Activated gamma-delta T cell treated with anti-CD3 and anti-CD28 coated beads, Interleukin-2, amount 50 U/mL, for 16 hours (primary cell): Measurements from ENCODE around the gene ZNF341.
"Not testable (repeated sequence)": the region's sequence is repeated elsewhere in the genome, so short reads cannot be mapped to it uniquely, and the experiment has no call there.

Experiments
- DNase-seq: peaks from one replicate; pipeline ENCODE4 v3.0.0-alpha.2; 2020; ENCODE audit warnings: low read depth

Gene ZNF341

DNA sequence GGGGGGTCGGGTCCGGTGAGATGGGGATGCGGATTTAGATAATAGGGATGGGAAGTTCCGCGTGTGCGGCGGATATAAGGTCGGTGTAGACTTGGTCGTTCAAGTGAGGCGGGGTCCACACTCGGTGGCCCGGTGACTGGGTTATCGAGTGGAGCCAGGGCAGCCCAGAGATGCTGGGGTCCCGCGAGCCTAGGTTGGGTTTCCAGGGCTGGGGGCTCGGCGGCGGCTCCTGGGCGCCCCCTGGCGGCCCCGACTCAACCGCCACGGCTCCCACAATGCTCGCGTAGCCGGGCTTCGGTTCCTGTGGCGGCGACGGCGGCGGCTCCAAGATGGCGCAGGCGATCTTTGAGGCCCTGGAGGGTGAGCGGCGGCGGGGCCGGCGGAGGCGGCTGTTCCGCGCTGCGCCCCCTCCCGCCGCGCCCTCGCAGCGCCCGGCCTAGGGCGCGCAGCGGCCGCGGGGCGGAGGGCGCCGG is at the start of gene ZNF341:
Gene ZNF341 (plus strand): TSS at position 304 of the 473 bp plus-strand sequence. CDS start 26 bp downstream, at position 330.
- DNase-seq = peak; percentile 80

DNA sequence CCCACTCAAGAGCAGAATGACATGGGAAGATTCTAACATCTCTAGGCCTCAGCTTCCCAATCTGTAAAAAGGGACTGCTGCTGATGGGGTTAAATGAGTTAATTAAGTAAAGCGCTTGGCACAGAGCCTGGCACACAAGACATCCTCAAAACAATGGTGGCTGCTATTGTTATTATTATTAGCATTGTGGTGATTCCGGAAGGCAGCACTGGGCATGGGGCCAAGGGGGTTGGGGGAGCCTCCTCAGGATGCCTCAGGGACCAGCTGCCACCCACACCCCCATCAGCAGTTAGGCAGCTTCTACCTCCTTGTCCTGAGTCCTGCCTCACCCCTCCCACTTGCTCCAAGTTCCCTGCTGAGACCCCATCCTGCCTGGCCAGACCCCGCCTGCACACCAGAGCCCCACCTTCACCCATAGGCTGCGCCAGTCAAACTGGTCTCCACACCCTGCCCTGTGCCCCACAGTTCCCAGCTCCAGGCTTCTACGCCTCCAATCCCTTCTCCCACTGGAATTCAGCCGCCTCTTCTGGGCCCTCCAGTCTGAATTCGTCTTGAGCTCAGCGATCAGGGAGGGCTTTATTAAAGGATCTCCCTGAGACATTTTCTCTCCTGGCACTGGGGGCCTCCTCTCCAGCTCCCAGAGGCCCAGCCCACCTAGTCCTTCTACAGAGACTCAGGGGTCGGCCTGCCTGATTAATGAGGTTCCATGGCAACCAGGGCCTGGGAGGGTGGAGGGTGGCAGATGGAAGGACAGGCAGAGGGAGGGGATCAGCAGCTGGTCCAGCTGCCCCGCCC is 47.1 kb upstream of the ZNF341 start:
- no peak for DNase-seq

DNA sequence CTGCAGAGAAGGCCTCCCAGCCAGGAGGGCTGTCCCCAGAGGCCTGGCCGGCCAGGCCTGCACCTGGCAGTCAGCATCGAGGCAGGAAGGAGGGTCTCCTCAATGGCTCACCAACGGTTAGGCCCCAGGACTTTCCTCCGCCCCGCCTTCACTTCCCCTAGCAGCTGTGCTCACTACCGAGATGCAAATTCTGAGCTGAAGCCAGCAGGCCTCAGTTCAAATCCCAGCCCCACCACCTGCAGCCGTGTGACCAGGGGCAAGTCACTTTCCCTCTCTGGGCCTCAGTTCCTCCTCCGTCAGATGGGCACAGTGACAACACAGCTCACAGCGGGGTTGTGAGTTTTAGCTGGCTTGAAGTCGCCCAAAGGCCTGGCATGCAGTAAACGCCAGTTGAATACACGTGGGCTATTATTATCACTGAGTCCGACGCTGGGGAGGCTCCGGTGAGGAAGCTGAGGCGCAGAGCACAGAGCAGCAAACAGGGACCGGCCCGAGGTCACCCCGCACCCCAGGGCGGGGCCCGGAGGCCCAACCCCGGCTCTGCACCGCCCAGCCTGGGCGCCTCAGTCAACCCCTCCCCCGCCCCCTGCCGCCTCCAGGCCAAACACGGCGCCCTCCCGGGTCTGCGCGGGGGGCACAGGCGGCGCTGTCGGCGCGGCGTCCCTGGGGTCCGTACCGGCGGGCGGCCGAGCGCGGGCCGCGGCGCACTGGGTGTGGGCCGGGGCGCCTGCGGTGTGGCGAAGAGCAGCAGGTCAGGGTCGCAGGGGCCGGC is 46.3 kb upstream of the ZNF341 start:
- no peak for DNase-seq

GRCh38 chr20:33686100-33686983 is 45.5 kb upstream of the ZNF341 start, which contains the start of gene E2F1:
Gene E2F1, minus strand, starts transcription at chr20:33686385. Its CDS starts 121 bp downstream, at chr20:33686264.
- peak; percentile 91 for DNase-seq

- no peak for DNase-seq
Observed at GRCh38 chr20:33686984-33687366, 44.8 kb upstream of the ZNF341 start.

DNA sequence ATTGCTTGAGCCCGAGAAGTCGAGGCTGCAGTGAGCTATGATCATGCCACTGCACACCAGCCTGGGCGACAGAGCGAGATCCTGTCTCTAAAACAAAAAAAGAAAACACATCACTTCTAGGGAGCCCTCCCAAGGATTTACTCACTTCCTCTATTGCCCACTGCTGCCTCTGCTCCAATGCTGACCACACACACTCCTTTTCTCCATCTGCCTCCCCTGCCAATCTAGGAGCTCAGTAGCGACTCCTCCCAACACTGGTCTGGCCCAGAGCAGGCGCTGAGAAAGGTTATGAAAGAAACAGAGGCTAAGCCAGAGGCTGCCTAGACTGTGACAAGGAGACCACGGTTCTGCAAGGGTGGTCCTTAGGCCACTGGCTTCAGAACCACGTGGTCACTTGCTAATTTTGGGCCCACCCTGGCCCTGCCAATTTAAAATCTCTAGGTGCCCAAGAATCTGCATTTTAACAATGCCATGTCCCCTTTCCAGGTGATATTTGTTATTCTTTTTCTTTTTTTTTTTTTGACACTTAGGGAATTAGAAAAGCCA is 44.4 kb upstream of the ZNF341 start:
- no peak for DNase-seq

DNA sequence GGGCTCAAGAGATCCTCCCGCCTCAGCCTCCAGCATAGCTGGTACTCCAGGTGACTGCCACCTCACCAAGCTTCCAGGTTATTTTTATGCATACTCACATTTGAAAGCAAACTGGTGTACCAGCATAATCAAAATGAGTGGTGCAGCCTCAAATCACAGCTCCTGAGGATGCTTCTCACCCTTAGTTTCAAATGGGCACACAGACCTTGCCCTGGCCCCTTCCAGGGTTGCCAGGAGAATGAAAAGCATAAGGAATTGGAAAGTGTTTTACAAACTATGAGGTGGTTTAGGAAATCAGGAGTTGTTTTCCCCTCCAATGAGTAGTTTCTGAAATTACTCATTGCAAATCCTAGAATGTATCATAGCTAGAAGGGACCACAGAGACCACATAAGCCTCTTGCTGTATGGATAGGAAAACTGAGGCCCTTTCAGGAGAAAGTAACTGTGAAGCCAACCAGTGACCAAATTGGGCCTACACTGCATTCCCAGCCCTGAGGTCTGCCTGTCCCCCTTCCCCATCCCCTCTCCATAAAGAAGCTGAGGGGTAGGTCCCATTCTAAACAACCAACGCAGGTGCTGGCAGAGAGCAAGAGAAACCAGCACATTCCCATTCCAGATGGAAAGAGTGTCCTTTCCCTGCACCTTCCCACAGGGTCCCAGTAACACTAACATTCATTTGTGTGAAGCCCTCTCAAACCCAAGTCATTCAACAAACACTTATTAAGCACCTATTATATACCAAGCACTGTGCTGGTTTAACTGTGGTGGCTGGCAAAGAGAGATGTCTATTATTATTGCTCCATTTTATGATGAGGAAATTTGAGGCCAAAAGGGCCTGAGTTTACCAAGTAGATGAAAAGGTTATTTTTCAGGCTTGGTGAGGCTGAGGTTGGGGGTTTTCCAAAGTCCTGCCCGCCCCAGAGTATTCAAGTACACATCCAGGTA is 43.5 kb upstream of the ZNF341 start:
- no peak for DNase-seq

- no peak for DNase-seq
Observed at GRCh38 chr20:33688938-33689424, 42.8 kb upstream of the ZNF341 start.

- no peak for DNase-seq
Observed at GRCh38 chr20:33689493-33689892, 42.3 kb upstream of the ZNF341 start.

DNA sequence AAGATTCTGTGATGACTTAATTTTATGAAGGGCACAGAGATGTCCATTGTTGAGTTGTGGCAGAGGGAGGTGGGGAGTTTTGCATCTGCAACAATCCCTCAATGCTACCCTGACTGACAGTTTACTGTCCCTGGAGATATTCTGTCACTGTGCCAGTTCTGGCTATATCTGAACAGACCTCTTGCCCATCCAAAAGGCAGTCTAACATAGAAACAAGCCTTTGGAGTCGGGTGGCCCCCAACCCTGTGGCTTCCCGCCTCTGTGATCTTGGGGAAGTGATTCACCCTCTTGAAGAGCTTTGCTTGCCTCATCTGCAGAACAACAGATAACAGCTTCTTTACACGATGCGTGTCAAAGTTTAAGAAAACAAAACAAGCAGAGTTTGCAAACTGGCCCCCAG is 41.8 kb upstream of the ZNF341 start:
- DNase-seq = peak; percentile 58

GRCh38 chr20:33693289-33693688 is 38.5 kb upstream of the ZNF341 start:
- no peak for DNase-seq

GRCh38 chr20:33693741-33694638 is 37.8 kb upstream of the ZNF341 start:
- no peak for DNase-seq

DNA sequence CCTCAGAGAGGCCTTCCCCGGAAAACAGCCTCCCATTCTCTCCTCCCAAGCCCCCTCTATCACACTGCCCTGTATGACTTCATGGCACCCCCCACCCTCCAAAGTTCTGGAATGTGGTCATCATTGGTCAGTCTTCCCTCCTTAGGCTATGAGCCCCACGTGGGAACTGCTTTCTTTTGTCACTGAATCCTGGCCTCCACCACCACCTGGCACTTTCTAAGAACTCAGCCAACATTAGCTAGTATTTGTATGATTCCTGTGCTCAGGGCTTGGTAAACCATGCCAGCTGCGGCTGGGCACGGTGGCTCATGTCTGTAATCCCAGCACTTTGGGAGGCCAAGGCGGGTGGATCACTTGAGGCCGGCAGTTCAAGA is 37.2 kb upstream of the ZNF341 start:
- DNase-seq = no peak

- no peak for DNase-seq
Observed at GRCh38 chr20:33696448-33696847, 35.3 kb upstream of the ZNF341 start.

GRCh38 chr20:33697129-33697528 is 34.7 kb upstream of the ZNF341 start:
- DNase-seq = no peak

GRCh38 chr20:33698966-33699365 is 32.8 kb upstream of the ZNF341 start:
- DNase-seq = not testable (repeated sequence)

GRCh38 chr20:33700696-33701441 is 30.9 kb upstream of the ZNF341 start:
- not testable (repeated sequence) for DNase-seq

GRCh38 chr20:33701629-33702450 is 30.0 kb upstream of the ZNF341 start:
- no peak for DNase-seq
